Cardiac muscle cell (in vitro differentiated cells and primary cell): ENCODE data around the gene PDE4B. TPM values are rescaled to one million over a fixed set of nuclear protein-coding genes. Genes with fewer than 3 reads are reported as not detected.

ENCODE experiments used
- DNase-seq, 2 donors: peaks; one replicate each; pipeline versions ENCODE4 v3.0.0 to v3.0.0-alpha.2; 2010 to 2017; ENCODE audit warnings: low read depth in 1 of 2, low spot score in 1 of 2
- H3K27ac ChIP-seq: fragments of 200-600 bp; sonication (generic); 2 replicates; pipeline ENCODE4 v1.5.1; 2016
- H3K27me3 ChIP-seq: fragments of 200-600 bp; sonication (generic); 2 replicates; pipeline ENCODE4 v1.6.0; 2016; ENCODE audit warnings: control low read depth
- H3K36me3 ChIP-seq: fragments of 200-600 bp; sonication (generic); 2 replicates; pipeline ENCODE4 v1.5.1; 2016; ENCODE audit warnings: control low read depth
- H3K4me1 ChIP-seq: fragments of 200-600 bp; sonication (generic); 2 replicates; pipeline ENCODE4 v1.8.1; 2017; ENCODE audit warnings: low read depth, mild to moderate bottlenecking, mixed run types
- H3K4me3 ChIP-seq: fragments of 200-600 bp; sonication (generic); 2 replicates; pipeline ENCODE4 v1.5.1; 2016; ENCODE audit warnings: mild to moderate bottlenecking
- H3K9me3 ChIP-seq: fragments of 200-600 bp; sonication (generic); 2 replicates; pipeline ENCODE4 v1.5.1; 2017; ENCODE audit warnings: low read depth, mild to moderate bottlenecking, control low read depth
- CTCF ChIP-seq: IDR thresholded peaks from 2 replicates; pipeline ENCODE4 v1.5.1; 2012; ENCODE audit warnings: low read depth, mild to moderate bottlenecking, low read length
- polyA plus RNA-seq: library from polyadenylated mRNA; unstranded; fragments of >200 nt; fragmentation: Nextera tagmentation; extraction: Ambion mirVana; gene quantifications from 2 replicates; pipeline ENCODE4 v1.2.1, GENCODE V29; 2016
- total RNA-seq: library from RNA; depleted of rRNA; stranded (reverse); fragments of >200 nt; gene quantifications from 2 replicates; pipeline ENCODE4 v1.2.3, GENCODE V29; 2016

Gene PDE4B
- total and polyA plus RNA-seq, 2 experiments from 2014 or later: 0.65 to 3.9 TPM

GRCh38 chr1:65821386-65821785 is 28.7 kb downstream of the PDE4B start:
- no peaks in the 10 kb centered on the region for H3K9me3 ChIP-seq
- no peaks in the 10 kb centered on the region for H3K27me3 ChIP-seq
- DNase-seq: no peak
- H3K4me1 ChIP-seq: no peaks in the 10 kb centered on the region
- H3K4me3 ChIP-seq: no peak overlapping the region
- no peak overlapping the region for H3K27ac ChIP-seq
- TF ChIP-seq CTCF: no peak
- H3K36me3 ChIP-seq: no peaks in the 10 kb centered on the region

- no peak overlapping the region for H3K4me3 ChIP-seq
- H3K36me3 ChIP-seq: no peaks in the 10 kb centered on the region
- no peaks in the 10 kb centered on the region for H3K27me3 ChIP-seq
- DNase-seq: no peak
- no peaks in the 10 kb centered on the region for H3K9me3 ChIP-seq
- no peaks in the 10 kb centered on the region for H3K4me1 ChIP-seq
- TF ChIP-seq CTCF: no peak
- H3K27ac ChIP-seq: no peak overlapping the region
Observed at GRCh38 chr1:65824103-65824502, 31.4 kb downstream of the PDE4B start.

DNA sequence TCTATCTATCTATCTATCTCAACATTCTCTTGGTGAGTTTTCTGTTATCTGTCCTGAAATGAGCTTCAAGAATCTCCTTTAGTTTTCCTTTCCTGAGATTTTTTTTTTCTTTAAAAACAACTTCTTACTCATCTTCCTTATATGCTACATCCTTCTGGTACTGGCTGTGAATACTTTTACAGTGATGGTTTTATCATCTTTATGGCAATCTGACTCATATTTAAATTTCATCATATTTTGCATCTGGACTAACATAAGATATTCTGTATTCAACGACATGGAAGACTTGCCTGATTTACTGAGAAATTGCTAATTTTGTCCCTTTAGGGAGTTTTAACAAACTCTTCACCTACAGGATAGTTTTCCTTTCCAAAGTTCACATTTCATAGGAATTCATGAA is 33.0 kb downstream of the PDE4B start:
- H3K27me3 ChIP-seq: no peaks in the 10 kb centered on the region
- H3K36me3 ChIP-seq: no peaks in the 10 kb centered on the region
- no peaks in the 10 kb centered on the region for H3K4me1 ChIP-seq
- no peak overlapping the region for H3K27ac ChIP-seq
- H3K4me3 ChIP-seq: no peak overlapping the region
- peak in 1 of 2 donors; percentile 44 for DNase-seq
- H3K9me3 ChIP-seq: no peaks in the 10 kb centered on the region
- no peak for TF ChIP-seq CTCF

GRCh38 chr1:65826782-65827181 is 34.1 kb downstream of the PDE4B start:
- Histone ChIP-seq H3K4me1 (no peaks in the 10 kb centered on the region), H3K4me3 (no peak overlapping the region), H3K27me3 (no peaks in the 10 kb centered on the region), H3K36me3 (no peaks in the 10 kb centered on the region), H3K9me3 (no peaks in the 10 kb centered on the region), H3K27ac (no peak overlapping the region)
- no peak for DNase-seq
- TF ChIP-seq CTCF: no peak

GRCh38 chr1:65827346-65827745 is 34.7 kb downstream of the PDE4B start:
- no peak for DNase-seq
- Histone ChIP-seq H3K27ac (no peak overlapping the region), H3K4me1 (no peaks in the 10 kb centered on the region), H3K4me3 (no peak overlapping the region), H3K9me3 (no peaks in the 10 kb centered on the region), H3K27me3 (no peaks in the 10 kb centered on the region), H3K36me3 (no peaks in the 10 kb centered on the region)
- TF ChIP-seq CTCF: no peak

- Histone ChIP-seq H3K27ac (no peak overlapping the region), H3K4me3 (no peak overlapping the region), H3K4me1 (no peaks in the 10 kb centered on the region), H3K36me3 (no peaks in the 10 kb centered on the region), H3K27me3 (no peaks in the 10 kb centered on the region), H3K9me3 (no peaks in the 10 kb centered on the region)
- no peak for TF ChIP-seq CTCF
- no peak for DNase-seq
Observed at GRCh38 chr1:65830306-65830705, 37.6 kb downstream of the PDE4B start.
